DMS79 treated with DMSO at 0.1 percent for 48 hours (cell line): ENCODE data around the gene GP5.
A peak's percentile ranks its signal among the peaks of the same experiment; 100 is the strongest.

Source experiments
- DNase-seq: peaks from one replicate; lab custom pipeline; 2025; lab: John Stamatoyannopoulos, UW

The GP5 gene

GRCh38 chr3:194397757-194398312 is 1.2 kb downstream of the GP5 start:
- peak; percentile 30 for DNase-seq

GRCh38 chr3:194396859-194397756 is 2.0 kb downstream of the GP5 start:
- peak; percentile 65 for DNase-seq

- DNase-seq = no peak
Measured at GRCh38 chr3:194396539-194396858, 2.6 kb downstream of the GP5 start.

GRCh38 chr3:194395778-194396538 is 3.1 kb downstream of the GP5 start:
- DNase-seq = peak; percentile 49

GRCh38 chr3:194395212-194395611 is 3.9 kb downstream of the GP5 start:
- peak; percentile 49 for DNase-seq

DNA sequence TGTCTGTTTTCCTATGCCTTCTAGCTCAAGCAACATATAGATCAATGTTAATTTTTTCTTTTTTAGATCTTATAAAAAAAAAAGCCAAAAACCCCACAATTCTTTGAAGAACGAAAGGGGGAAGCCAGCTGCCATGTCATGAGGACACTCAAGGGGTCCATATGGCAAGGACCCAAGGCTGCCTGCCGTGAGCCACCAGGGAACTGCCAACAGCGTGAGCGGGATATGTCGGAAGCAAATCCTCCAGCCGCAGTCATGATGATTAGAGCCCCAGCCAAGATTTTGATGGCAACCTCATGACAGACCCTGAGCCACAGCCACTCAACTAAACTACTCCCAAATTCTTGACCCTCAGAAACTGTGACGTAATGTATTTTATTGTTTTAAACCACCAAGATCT is 6.5 kb downstream of the GP5 start:
- DNase-seq = no peak

DNA sequence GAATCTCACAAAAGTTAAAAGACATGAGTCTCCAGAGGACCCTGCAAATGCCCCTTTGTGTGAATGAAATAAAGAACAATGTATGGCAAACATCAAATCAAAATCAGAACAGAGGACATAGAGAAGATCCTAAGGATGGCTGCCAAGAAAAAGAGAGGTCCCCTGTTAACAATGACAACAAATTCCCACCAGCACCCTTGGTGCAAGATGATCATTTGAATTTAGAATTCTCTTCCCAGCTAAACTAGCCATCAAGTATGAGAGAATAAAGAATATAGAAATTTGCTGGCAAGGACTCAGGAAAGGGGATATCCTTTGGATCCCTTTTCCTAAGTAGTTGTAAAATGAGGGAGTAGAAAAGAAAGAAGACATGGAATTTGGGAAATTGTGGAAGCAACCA is 8.2 kb downstream of the GP5 start:
- DNase-seq = no peak

DNA sequence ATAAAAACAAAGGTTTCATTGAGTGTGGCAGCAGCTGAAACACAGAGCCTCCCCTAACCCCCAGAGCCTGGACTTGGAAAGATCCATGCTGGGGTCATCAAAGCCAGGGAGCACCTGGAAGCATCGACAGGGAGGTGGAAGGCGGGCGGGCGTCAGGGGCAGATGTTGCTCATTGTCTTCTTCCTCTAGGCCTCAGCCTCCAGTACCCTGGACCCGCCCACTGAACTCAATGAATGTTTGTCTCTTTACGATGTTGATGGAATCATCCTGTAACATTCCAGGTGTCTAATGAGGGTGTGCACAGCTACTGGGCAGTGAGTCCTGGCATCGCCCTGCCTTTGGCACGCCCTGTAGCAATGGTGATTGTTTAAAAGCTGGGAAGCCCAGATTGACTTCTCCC is 9.8 kb downstream of the GP5 start:
- no peak for DNase-seq

GRCh38 chr3:194387926-194388418 is 11.1 kb downstream of the GP5 start:
- no peak for DNase-seq

DNA sequence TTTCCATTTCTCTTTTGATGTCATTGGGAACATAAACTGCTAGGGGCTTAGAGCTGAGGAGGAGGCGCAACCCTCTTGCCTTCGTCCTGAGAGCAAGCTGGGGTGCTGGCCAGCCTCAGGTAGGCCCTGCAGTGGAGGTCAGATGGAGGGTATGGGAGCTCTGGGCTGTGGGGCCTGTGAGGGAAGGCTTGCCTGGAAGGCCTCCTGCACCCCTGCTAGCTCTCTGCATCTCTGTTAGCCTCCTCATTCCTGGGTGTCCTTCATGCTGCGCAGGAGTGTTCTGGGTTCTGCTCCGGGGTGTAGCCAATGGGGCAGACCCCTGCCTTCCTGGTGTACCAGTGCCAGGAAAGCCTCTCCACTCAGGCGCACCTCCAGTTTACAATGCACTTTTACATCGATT is 11.8 kb downstream of the GP5 start:
- DNase-seq = no peak

- no peak for DNase-seq
Measured at GRCh38 chr3:194386648-194387047, 12.4 kb downstream of the GP5 start.

GRCh38 chr3:194386066-194386465 is 13.0 kb downstream of the GP5 start:
- no peak for DNase-seq

DNA sequence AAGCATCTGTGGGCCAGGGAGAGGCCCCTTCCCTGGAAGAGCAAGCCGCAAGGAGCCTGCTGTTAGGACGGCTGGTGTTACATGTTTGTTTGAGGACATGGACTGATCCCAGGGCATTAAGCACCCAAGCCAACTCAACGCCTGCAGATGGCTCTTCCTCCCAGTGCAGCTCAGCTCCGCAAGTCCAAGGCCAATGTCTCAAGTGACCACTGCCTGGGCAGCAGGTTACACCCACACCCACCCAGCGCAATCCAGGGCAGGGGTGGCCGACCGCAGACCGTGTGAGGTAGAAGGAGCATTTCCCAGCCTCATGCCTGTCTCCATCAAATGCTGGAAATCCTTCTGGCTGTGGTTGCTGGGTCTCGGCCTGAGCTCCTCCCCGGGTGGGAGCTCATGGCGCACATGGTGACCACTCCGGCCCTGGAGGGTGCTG is 14.5 kb downstream of the GP5 start:
- no peak for DNase-seq

DNA sequence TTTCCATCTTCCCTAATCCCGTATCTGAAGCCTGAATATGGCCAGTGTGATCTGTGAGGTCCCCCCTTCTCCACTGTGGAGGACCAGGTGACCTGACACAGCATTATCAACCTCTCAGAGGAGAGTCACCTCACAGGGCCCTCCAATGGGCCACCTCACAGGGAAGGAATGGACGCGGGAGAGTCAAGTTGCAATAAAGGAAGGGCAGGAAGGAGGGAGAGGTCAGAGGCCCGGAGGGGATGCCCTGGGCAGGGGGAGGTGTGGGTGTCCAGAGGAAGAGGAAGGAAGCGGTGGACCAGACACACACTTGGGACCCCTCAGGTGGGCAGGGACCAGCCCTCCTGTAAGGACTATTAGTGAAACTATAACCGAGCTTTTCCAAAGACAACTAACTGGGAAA is 14.9 kb downstream of the GP5 start:
- DNase-seq = no peak

DNA sequence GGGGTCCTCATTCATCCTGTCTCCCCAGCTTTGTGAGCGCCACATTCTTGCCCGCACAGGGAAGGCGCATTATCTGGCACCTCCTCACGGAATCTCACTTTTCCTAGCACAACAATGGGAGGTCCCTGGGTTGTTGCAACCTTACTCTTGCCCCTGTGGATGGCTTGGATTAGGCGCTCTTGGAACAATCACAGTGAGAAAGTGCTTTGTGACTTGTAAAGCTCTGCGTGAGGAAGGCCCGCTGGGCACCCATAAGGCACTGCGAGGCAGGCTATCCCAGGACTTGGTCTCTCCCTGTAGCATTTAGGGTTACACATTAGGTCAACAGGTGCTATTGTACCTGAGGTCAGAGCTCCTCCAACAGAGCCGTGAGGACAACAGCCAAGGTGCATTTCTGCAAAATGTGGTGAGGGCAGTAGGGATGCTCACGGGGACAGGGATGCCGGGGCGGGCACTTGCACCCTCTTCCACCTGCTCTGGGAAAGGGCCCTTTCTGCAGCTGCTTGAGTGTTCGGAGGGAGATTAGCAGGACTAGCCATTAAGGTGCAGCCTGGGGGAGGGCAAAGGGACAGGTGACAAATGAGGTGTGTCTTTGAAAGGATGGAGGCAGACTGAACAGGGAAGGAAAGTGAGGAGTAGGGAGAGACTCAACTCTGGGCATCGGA is 15.7 kb downstream of the GP5 start:
- no peak for DNase-seq

DNA sequence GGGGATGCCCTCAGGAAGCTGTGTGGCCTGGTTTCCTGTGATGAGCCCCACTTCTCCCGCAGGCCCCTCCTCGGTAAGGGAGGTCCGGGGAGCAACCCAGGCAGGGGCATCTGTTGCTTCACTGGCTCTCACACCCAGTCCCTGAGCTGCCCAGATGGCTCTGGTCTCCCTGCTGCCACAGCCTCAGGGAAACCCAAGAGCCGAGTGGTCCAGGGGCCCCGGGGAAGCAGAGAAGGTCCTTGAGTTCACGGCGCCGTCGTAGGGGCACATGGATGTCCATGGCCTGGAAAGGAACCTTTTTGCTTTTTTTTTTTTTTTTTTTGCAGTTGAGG is 16.2 kb downstream of the GP5 start:
- DNase-seq = no peak

GRCh38 chr3:194382196-194382891 is 16.7 kb downstream of the GP5 start:
- no peak for DNase-seq

- DNase-seq = peak; percentile 84
Measured at GRCh38 chr3:194381460-194381875, 17.6 kb downstream of the GP5 start.

DNA sequence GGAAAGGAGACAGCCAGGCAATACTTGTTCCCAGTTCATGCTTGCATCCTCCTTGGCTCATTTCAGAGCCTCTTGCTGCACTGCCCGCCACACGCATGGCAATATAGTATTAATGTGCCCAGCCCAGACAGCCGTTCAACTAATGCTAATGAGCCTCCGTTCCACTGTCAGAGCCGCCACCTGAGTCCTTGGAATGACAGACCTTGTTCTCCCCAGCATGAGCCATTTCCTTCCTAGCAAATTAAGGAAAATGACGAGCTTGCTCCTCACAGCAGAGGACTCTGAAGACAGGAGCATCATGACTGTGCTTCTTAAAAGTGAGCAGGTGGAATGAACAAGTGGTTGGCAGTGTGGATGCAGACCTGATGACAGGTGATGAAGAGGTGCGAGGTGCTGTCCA is 18.7 kb downstream of the GP5 start:
- DNase-seq = no peak

DNA sequence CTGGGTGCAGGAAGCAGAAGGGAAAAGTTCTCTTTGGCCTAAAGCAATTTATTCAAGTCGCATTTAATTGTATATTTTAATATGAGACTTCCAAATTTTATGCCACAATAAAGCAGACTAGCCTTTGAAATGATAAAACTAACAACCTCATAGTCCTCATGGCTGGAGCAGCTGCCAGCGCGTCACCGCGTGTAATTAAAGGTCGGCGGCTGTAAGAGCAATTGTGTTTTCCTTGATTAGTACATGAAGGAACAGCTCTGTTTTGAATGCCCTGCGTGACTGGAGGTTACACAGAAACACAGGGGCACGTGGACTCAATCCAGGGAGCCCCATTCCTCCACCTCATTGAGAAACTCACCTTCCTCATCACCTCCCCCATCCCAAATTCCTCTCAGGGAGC is 19.4 kb downstream of the GP5 start:
- DNase-seq = no peak

- DNase-seq = no peak
Measured at GRCh38 chr3:194379231-194379630, 19.8 kb downstream of the GP5 start.

DNA sequence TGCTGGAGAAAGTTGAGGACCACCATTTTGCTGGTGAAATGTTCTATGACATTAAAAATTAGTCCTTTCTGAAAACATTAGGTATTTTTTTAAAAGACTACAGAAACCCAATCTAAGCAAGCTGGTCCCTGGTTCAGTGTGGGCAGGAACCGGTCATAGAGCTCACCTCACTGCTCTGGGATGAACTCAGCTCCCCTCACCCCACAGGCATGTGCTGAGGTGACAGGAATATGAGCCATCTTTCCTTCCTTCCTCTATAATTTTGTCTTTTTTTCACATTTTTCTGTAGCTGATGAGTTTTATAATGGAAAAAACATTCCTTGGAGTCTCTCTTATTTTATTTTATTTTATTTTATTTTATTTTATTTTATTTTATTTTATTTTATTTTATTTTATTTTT is 21.4 kb downstream of the GP5 start:
- no peak for DNase-seq
